Measurements from ENCODE around the gene ZNF200. TPM values are rescaled to one million over a fixed set of nuclear protein-coding genes. Genes with fewer than 3 reads are reported as not detected.

The ZNF200 gene, protein sequence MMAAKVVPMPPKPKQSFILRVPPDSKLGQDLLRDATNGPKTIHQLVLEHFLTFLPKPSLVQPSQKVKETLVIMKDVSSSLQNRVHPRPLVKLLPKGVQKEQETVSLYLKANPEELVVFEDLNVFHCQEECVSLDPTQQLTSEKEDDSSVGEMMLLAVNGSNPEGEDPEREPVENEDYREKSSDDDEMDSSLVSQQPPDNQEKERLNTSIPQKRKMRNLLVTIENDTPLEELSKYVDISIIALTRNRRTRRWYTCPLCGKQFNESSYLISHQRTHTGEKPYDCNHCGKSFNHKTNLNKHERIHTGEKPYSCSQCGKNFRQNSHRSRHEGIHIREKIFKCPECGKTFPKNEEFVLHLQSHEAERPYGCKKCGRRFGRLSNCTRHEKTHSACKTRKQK
- 7.8 to 9.4 TPM (median 8.4 TPM) in 5 replicates for total RNA-seq (2022; extraction: Qiagen RNA extraction)

DNA sequence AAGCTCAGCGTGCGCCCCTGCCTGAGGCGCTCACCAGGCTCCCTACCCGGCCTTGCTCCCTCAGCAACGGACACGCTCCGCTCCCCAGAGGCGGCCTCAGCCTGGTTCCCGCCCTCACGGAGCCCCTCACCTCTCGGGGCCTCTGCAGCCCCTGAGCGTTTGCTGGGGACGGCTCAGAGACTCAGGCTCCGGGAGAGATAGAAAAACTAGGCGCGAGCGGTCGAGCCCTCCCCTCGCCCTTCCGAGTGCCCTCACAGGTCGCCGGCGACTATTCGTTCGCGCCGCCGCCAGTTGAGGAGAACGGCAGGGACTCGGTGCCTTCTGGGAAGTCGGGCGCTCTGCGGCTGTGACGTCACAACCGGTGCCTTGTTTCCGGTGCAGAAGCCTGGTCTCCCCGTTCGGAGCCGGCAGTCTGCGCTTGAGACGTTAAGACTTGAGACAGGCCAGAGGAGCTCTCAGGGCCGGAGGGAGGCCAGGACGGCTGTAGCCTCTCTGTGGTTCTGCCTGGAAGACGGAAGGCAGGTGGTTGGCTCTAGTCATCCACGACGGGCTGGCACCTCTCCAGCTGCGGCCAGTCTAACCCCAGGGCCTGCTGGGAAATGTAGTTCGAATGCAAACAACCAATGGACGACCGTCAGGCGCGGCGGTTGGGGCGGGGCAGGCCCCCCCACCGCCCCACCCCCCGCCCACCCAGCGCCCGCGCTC lies at the start of gene ZNF200:
Gene ZNF200 (minus strand): TSS at position 302 of the 705 bp plus-strand sequence. CDS start 1,403 bp downstream, outside the sequence.

DNA sequence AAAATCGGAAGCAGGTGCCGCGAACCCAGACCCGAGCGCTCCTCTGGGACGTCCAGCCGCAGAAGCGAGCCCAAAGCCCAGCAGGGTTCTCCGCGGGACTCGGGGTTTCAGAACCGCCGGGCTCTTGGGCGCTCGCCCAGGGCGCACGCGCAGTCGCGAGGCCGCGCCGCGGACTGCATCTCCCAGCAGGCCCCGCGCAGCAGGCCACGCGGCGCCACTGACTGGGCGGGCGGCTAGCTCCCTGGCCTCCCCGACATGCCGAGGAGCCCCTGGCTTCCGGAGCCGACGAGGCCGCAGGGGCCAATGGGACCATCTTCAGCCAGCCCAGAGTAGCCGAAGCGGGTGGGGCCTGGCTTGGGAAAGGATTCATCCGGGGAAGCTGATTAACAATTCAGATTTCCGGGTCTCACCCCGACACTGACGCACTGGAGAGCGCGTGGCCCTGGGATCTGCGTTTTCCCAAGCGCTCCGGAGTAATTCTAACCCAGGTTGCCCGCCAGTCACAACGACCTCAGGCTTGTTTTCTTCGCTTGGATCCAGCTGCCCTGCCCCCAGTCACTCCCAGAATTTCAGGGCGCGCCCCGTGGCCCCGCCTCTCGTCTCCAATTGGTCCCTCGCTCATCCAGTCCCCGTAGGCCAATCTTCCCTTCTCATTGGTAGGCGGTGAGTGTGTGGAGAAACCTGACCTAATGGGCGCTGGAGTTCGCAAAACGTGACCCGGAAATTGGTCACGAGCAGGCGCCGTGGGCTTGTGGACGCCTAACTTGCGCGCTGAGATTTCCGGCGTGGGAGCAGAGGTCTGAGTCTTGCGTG lies 48.0 kb upstream of the ZNF200 start, which contains the start of gene ZNF263:
Gene ZNF263 (plus strand): TSS at position 762 of the 813 bp plus-strand sequence. CDS start 328 bp downstream, outside the sequence.

DNA sequence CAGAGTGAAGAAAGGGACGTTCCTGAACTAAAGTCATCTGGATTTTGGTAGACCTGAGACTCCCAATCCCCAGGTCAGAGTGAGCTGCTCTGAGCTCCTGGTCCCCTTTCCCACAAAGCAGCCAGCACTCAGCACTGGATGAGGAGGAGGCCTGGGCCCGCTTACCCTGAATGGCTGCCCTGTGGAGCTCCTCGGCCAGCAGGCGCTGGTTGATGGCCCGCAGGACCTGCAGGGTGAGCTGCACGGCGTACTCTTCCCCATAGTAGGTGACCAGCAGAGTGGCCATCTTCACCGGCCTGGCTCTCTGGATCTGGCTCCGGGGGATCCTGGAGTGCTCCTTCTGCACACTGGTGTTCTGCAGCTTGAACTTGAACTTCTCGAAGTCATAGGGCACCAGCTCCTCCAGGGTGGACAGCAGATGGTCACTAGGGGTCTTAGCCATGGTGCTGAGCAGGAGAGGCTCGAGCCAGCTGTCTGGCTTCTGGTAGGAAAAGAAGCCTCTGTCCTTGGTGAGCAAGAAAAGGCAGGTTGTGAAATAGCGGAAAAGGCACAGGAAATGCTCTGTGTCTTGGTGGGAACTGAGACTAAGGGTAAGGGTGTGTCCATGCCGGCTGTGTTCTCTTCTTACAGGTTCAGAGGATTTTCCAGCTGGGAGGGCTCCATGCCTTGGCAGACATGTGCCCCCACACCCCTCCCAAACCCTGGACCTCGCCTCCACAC lies 21.3 kb upstream of the ZNF200 start, which contains the start of gene MEFV:
Gene MEFV (minus strand): TSS at position 488 of the 720 bp plus-strand sequence. CDS start 46 bp downstream, at position 442.

DNA sequence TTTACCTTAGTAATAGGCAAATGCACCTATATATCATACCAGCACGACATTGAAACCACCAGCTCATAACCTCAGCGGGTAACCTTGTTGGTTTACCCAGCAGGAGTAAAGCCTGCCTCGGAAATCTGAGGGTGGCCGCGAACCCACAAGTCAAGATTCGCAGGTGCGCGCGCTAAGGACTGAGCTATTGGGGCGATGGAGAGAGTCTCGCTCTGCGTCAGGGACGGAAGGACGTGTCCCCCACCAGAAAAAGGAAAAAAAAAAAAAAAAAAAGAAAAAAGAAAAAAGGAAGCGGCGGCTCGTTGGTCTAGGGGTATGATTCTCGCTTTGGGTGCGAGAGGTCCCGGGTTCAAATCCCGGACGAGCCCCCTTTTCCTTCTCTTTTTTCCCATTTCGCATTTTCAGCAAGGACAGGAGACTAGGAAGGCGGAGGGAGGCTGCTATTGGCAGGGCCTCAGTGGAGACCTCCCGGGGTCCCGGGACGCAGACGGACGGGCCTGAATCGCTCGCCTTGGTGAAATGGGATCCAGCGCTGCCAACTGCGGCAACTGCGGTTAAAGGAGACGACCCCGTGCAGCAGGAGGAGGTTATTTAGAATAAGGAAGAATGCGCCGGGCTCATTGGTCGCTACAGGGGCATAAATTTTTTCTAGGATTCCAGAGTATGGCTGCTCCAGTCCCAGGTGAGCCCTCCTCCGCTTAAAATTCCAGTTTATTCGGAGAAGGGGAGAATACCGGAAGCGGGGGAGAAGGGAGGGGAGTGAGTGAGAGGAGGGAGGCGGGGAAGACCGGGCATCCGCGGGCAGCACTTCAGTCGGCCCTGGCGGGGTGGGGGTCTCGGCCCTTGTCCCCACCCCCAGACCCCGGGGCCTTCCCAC lies 46.9 kb downstream of the ZNF200 start, which contains the start of gene OR1F1:
Gene OR1F1 (plus strand): TSS at position 407 of the 877 bp plus-strand sequence.

Other genes starting within 250 kb of the ZNF200 start
- gene CLDN9, start 222.2 kb downstream of the ZNF200 start, total RNA-seq (2022; extraction: Qiagen RNA extraction) = 0.28 to 0.43 TPM (median 0.38 TPM) in 5 replicates
- gene CLDN6, start 217.0 kb downstream of the ZNF200 start, total RNA-seq (2022; extraction: Qiagen RNA extraction) = 0.14 to 0.54 TPM (median 0.31 TPM) in 5 replicates
- 415 to 495 TPM (median 463 TPM) in 5 replicates for gene TNFRSF12A, start 214.8 kb downstream of the ZNF200 start, total RNA-seq (2022; extraction: Qiagen RNA extraction)
- 224 to 248 TPM (median 238 TPM) in 5 replicates for gene HCFC1R1, start 211.2 kb downstream of the ZNF200 start, total RNA-seq (2022; extraction: Qiagen RNA extraction)
- 21.4 to 33.8 TPM (median 31.0 TPM) in 5 replicates for gene THOC6, start 211.1 kb downstream of the ZNF200 start, total RNA-seq (2022; extraction: Qiagen RNA extraction)
- 0.02 TPM in 1 of 5 replicates, not detected in the others for gene BICDL2, start 198.2 kb downstream of the ZNF200 start, total RNA-seq (2022; extraction: Qiagen RNA extraction)
- 1.1 to 1.6 TPM (median 1.3 TPM) in 5 replicates for gene MMP25, start 188.6 kb downstream of the ZNF200 start, total RNA-seq (2022; extraction: Qiagen RNA extraction)
- gene IL32, start 169.5 kb downstream of the ZNF200 start, total RNA-seq (2022; extraction: Qiagen RNA extraction) = 23.4 to 34.9 TPM (median 28.8 TPM) in 5 replicates
- gene ZSCAN10, start 135.9 kb downstream of the ZNF200 start, total RNA-seq (2022; extraction: Qiagen RNA extraction) = 0.06 TPM in 1 of 5 replicates, not detected in the others
- gene ZNF205, start 122.6 kb downstream of the ZNF200 start, total RNA-seq (2022; extraction: Qiagen RNA extraction) = 11.1 to 15.7 TPM (median 14.3 TPM) in 5 replicates
- 7.1 to 14.3 TPM (median 13.0 TPM) in 5 replicates for gene ZNF213, start 100.1 kb downstream of the ZNF200 start, total RNA-seq (2022; extraction: Qiagen RNA extraction)
- 0.26 to 0.56 TPM (median 0.42 TPM) in 5 replicates for gene OR1F1, start 47.0 kb downstream of the ZNF200 start, total RNA-seq (2022; extraction: Qiagen RNA extraction)
- gene MEFV, start 21.5 kb upstream of the ZNF200 start, total RNA-seq (2022; extraction: Qiagen RNA extraction) = 0.03 to 0.07 TPM (median 0.07 TPM) in 3 of 5 replicates, not detected in the others
- gene ZNF263, start 48.3 kb upstream of the ZNF200 start, total RNA-seq (2022; extraction: Qiagen RNA extraction) = 33.5 to 40.1 TPM (median 37.6 TPM) in 5 replicates
- gene TIGD7, start 70.3 kb upstream of the ZNF200 start, total RNA-seq (2022; extraction: Qiagen RNA extraction) = 0.80 to 2.0 TPM (median 1.4 TPM) in 5 replicates
- 9.7 to 11.9 TPM (median 9.9 TPM) in 5 replicates for gene ZNF75A, start 70.3 kb upstream of the ZNF200 start, total RNA-seq (2022; extraction: Qiagen RNA extraction)
- gene OR2C1, start 120.7 kb upstream of the ZNF200 start, total RNA-seq (2022; extraction: Qiagen RNA extraction) = not detected in 5 replicates
- gene ZSCAN32, start 165.8 kb upstream of the ZNF200 start, total RNA-seq (2022; extraction: Qiagen RNA extraction) = 11.5 to 16.5 TPM (median 15.6 TPM) in 5 replicates
- 11.8 to 13.7 TPM (median 13.3 TPM) in 5 replicates for gene ZNF174, start 166.1 kb upstream of the ZNF200 start, total RNA-seq (2022; extraction: Qiagen RNA extraction)
- gene ZNF597, start 208.3 kb upstream of the ZNF200 start, total RNA-seq (2022; extraction: Qiagen RNA extraction) = 0.90 to 1.4 TPM (median 1.1 TPM) in 5 replicates
- 40.2 to 59.7 TPM (median 55.5 TPM) in 5 replicates for gene NAA60, start 208.5 kb upstream of the ZNF200 start, total RNA-seq (2022; extraction: Qiagen RNA extraction)